Endothelial cell of umbilical vein (primary cell): ENCODE results near the gene CRKL. TPM values are rescaled to one million over a fixed set of nuclear protein-coding genes. Genes with fewer than 3 reads are reported as not detected.

Source experiments
- BruUV-seq: library from RNA; stranded (reverse); fragments of 400-500 nt; replicated peaks from 2 replicates; lab custom pipeline; 2021; lab: Mats Ljungman, UMichigan
- CTCF ChIA-PET: fragments of 300-600, 350-600 bp; sonication (Branson Sonifier 250); formaldehyde crosslinking; loops from one replicate; lab custom pipeline; 2021; ENCODE audit warnings: antibody characterized with exemption, inconsistent platforms; lab: Charles Lee
- POLR2A ChIA-PET: fragments of 300-600, 350-600 bp; sonication (Branson Sonifier 250); formaldehyde crosslinking; loops from one replicate; lab custom pipeline; 2021; ENCODE audit warnings: antibody characterized with exemption, inconsistent platforms; lab: Charles Lee
- DNase-seq: peaks from one replicate; pipeline ENCODE4 v3.0.0-alpha.2; 2011; ENCODE audit warnings: low read depth, low spot score
- FAIRE-seq: peaks from 2 replicates; lab custom pipeline; 2011; peaks lifted over from hg19 to GRCh38; lab: Jason Lieb, UNC
- H2AFZ ChIP-seq: 2 replicates; pipeline ENCODE4 v1.6.0; 2012; ENCODE audit warnings: low read depth, low read length, control low read depth, inconsistent platforms
- H3K27ac ChIP-seq: 2 replicates; pipeline ENCODE4 v1.5.1; 2011; ENCODE audit warnings: low read depth, mild to moderate bottlenecking, control low read depth, low read length, moderate library complexity; ENCODE audit not compliant: insufficient read depth
- H3K27me3 ChIP-seq, 2 experiments: 2 replicates each; pipeline versions ENCODE4 v1.6.0 to v1.6.1; 2011; ENCODE audit warnings: low read length in 2 of 2, mixed read lengths in 1 of 2; ENCODE audit not compliant: control insufficient read depth in 2 of 2, insufficient read depth in 2 of 2
- H3K36me3 ChIP-seq, 2 experiments: 2 replicates in 1 of 2; 3 replicates in 1 of 2; pipeline ENCODE4 v1.5.1; 2011; ENCODE audit warnings: low read length in 2 of 2, mild to moderate bottlenecking in 1 of 2, moderate library complexity in 1 of 2; ENCODE audit not compliant: control insufficient read depth in 2 of 2, insufficient read depth in 2 of 2; ENCODE audit errors: extremely low read depth in 1 of 2
- H3K4me1 ChIP-seq: 3 replicates; pipeline ENCODE4 v1.5.1; 2011; ENCODE audit warnings: mild to moderate bottlenecking, low read length; ENCODE audit not compliant: control insufficient read depth, insufficient read depth; ENCODE audit errors: extremely low read depth
- H3K4me2 ChIP-seq: 2 replicates; pipeline ENCODE4 v1.6.1; 2011; ENCODE audit warnings: low read length, control low read depth, mixed read lengths; ENCODE audit not compliant: insufficient read depth
- H3K4me3 ChIP-seq, 3 experiments: fragments of 200-600 bp in 1 of 3; sonication (generic), shearing (Covaris generic) in 1 of 3; replicated peaks in 1 of 3; 2 replicates each; pipeline ENCODE4 v1.5.1; 2011 to 2016; ENCODE audit warnings: control low read depth in 3 of 3, low read length in 3 of 3, mild to moderate bottlenecking in 2 of 3, inconsistent platforms in 1 of 3, low read depth in 1 of 3, moderate library complexity in 1 of 3; ENCODE audit not compliant: insufficient read depth in 1 of 3
- H3K79me2 ChIP-seq: 2 replicates; pipeline ENCODE4 v1.6.0; 2012; ENCODE audit warnings: low read length, inconsistent platforms; ENCODE audit not compliant: control insufficient read depth, insufficient read depth
- H3K9ac ChIP-seq: replicated peaks from 2 replicates; pipeline ENCODE3; 2011; ENCODE audit warnings: low read length, control low read depth; ENCODE audit not compliant: insufficient read depth; ENCODE audit errors: extremely low read depth
- H3K9me1 ChIP-seq: replicated peaks from 3 replicates; pipeline ENCODE4 v1.6.0; 2011; ENCODE audit warnings: mild to moderate bottlenecking, low read length; ENCODE audit not compliant: control insufficient read depth, insufficient read depth; ENCODE audit errors: extremely low read depth
- H3K9me3 ChIP-seq: replicated peaks from 2 replicates; pipeline ENCODE4 v1.5.1; 2012; ENCODE audit warnings: low read length, inconsistent platforms; ENCODE audit not compliant: control insufficient read depth, insufficient read depth
- H4K20me1 ChIP-seq: replicated peaks from 2 replicates; pipeline ENCODE3; 2011; ENCODE audit warnings: mild to moderate bottlenecking, low read length; ENCODE audit not compliant: control insufficient read depth, insufficient read depth; ENCODE audit errors: extremely low read depth
- EZH2 ChIP-seq: IDR thresholded peaks from 2 replicates; pipeline ENCODE4 v1.6.1; 2012; ENCODE audit warnings: borderline replicate concordance, low read depth, mild to moderate bottlenecking, moderate library complexity, low read length, inconsistent platforms; ENCODE audit not compliant: severe bottlenecking
- FOS ChIP-seq: IDR thresholded peaks from 2 replicates; pipeline ENCODE4 v1.6.1; 2011; ENCODE audit warnings: mild to moderate bottlenecking, low read length, moderate library complexity, borderline replicate concordance; ENCODE audit not compliant: insufficient read depth
- GATA2 ChIP-seq: IDR thresholded peaks from 2 replicates; pipeline ENCODE4 v1.7.0; 2011; ENCODE audit warnings: low read depth, mild to moderate bottlenecking, moderate library complexity, mixed read lengths, low read length; ENCODE audit not compliant: insufficient read length, insufficient read depth
- JUN ChIP-seq: IDR thresholded peaks from 2 replicates; pipeline ENCODE4 v1.6.1; 2011; ENCODE audit warnings: borderline replicate concordance, low read depth; ENCODE audit not compliant: insufficient read length, insufficient read depth
- MYC ChIP-seq: IDR thresholded peaks from one replicate; pipeline ENCODE4 v1.6.1; 2011; ENCODE audit warnings: mild to moderate bottlenecking, low read depth, low read length
- POLR2A ChIP-seq: IDR thresholded peaks from 2 replicates; pipeline ENCODE4 v1.6.1; 2012; ENCODE audit warnings: low read depth, mild to moderate bottlenecking, control low read depth, low read length
- POLR2AphosphoS5 ChIP-seq: IDR thresholded peaks from 2 replicates; pipeline ENCODE4 v1.6.1; 2012; ENCODE audit warnings: low read depth, mild to moderate bottlenecking, control low read depth, low read length, moderate library complexity; ENCODE audit not compliant: insufficient read depth
- dilution Hi-C: fragments of 300-500 bp; cut with MboI; formaldehyde crosslinking; loops from one replicate; pipeline ENCODE4 v1.15.0; 2019; ENCODE audit warnings: low sequenced_read_pairs; ENCODE audit not compliant: extremely low pct_ligation_motif_present
- intact Hi-C: fragments of 100-400 bp; cut with micrococcal nuclease; formaldehyde crosslinking; loops from one replicate; pipeline ENCODE4 v1.10.0; 2022
- polyA plus RNA-seq, 4 experiments: library from polyadenylated mRNA; depleted of rRNA in 3 of 4; stranded (reverse) in 3 of 4; unstranded in 1 of 4; fragments of >200 nt; gene quantifications; 2 replicates each; pipeline versions ENCODE4 v1.2.1 to v1.2.3, GENCODE V29; 2011 to 2012; ENCODE audit warnings: missing spikeins in 1 of 4
- total RNA-seq: library from RNA; stranded (reverse); gene quantifications from 2 replicates; pipeline ENCODE4 v1.2.3, GENCODE V29; 2021
- TF ChIP-seq, protein P1 (sequence below), 2 donors: IDR thresholded peaks; 1 replicate in 1 of 2; 2 replicates in 1 of 2; pipeline ENCODE4 v1.5.1; 2011; ENCODE audit warnings: low read length in 2 of 2, mild to moderate bottlenecking in 2 of 2, moderate library complexity in 2 of 2, control low read depth in 1 of 2, inconsistent platforms in 1 of 2, low read depth in 1 of 2; ENCODE audit not compliant: insufficient read depth in 1 of 2; ENCODE audit errors: extremely low read depth in 1 of 2
- TF ChIP-seq, protein P2 (sequence below): IDR thresholded peaks from 2 replicates; pipeline ENCODE4 v1.6.1; 2011; ENCODE audit not compliant: insufficient read depth, insufficient read length

Gene CRKL
- total and polyA plus RNA-seq, 2 donors (not counting 3 experiments of a cell fraction or from before 2014, with no cell fraction given), result 18.0 to 50.6 TPM

DNA sequence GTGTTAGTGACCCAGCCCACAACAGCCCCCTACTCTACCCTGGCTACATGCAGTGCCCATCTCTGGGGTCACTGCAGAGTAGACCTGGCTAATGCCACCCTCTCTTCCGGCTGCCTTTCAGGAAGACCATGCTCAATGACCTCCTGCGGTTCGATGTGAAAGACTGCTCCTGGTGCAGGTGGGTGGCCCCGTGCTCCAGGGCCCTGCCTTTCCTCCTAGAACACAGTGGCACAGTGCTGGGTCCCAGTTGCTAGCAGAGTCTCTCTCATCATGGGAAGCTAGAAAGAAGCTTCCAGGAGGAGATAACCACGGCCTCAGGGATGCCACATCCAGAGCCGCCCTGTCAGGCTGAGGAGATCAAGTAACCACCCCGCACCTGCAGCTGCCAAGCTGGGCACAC is 68.5 kb downstream of the CRKL start:
- BruUV-seq, result no TSS peak
- ChIA-PET POLR2A (no interaction called here), CTCF (no interaction called here)
- H3K4me1 ChIP-seq, result peaks cover 11% of the 10 kb centered on the region
- FAIRE-seq (no peak), DNase-seq (no peak)
- no peak for TF ChIP-seq POLR2A
- TF ChIP-seq MYC, result no peak
- TF ChIP-seq, protein P1, sequence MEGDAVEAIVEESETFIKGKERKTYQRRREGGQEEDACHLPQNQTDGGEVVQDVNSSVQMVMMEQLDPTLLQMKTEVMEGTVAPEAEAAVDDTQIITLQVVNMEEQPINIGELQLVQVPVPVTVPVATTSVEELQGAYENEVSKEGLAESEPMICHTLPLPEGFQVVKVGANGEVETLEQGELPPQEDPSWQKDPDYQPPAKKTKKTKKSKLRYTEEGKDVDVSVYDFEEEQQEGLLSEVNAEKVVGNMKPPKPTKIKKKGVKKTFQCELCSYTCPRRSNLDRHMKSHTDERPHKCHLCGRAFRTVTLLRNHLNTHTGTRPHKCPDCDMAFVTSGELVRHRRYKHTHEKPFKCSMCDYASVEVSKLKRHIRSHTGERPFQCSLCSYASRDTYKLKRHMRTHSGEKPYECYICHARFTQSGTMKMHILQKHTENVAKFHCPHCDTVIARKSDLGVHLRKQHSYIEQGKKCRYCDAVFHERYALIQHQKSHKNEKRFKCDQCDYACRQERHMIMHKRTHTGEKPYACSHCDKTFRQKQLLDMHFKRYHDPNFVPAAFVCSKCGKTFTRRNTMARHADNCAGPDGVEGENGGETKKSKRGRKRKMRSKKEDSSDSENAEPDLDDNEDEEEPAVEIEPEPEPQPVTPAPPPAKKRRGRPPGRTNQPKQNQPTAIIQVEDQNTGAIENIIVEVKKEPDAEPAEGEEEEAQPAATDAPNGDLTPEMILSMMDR (IDR thresholded peaks at IDR 0.05; ENCODE audit: extremely low read depth in 1 of 2, insufficient read depth in 1 of 2, low read depth in 1 of 2, low read length in 2 of 2), result no peak
- no peak for TF ChIP-seq GATA2
- TF ChIP-seq EZH2, result no peak
- TF ChIP-seq JUN, result no peak
- no peak for TF ChIP-seq POLR2AphosphoS5
- TF ChIP-seq, protein P2, sequence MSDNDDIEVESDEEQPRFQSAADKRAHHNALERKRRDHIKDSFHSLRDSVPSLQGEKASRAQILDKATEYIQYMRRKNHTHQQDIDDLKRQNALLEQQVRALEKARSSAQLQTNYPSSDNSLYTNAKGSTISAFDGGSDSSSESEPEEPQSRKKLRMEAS, result no peak
- TF ChIP-seq FOS, result no peak
- H3K27me3 ChIP-seq, result no peaks in the 10 kb centered on the region
- no peaks in the 10 kb centered on the region for H3K9me1 ChIP-seq
- H4K20me1 ChIP-seq, result no peaks in the 10 kb centered on the region
- no peak overlapping the region for H3K4me2 ChIP-seq
- H3K9ac ChIP-seq, result no peak overlapping the region
- intact Hi-C loops (no loop called here), dilution Hi-C loops (no loop called here)
- peaks cover 3 to 18% of the 10 kb centered on the region in 2 experiments for H3K36me3 ChIP-seq
- H3K79me2 ChIP-seq, result peaks cover 17% of the 10 kb centered on the region
- H3K27ac ChIP-seq, result no peak overlapping the region
- H2AFZ ChIP-seq, result no peak overlapping the region
- H3K4me3 ChIP-seq, result no peak overlapping the region
- no peaks in the 10 kb centered on the region for H3K9me3 ChIP-seq
